ENCODE measurements around the gene SP2. TPM values are rescaled to one million over a fixed set of nuclear protein-coding genes. Genes with fewer than 3 reads are reported as not detected.

Gene SP2
- total RNA-seq, 1 experiment from 2014 or later = 22.2 TPM

GRCh38 chr17:47905221-47905733, 9.2 kb downstream of the SP2 start:
- no peaks in the 10 kb centered on the region for H3K27me3 ChIP-seq (ENCODE audit: insufficient read depth, low read length)
- H3K9me3 ChIP-seq (ENCODE audit: control insufficient read depth in 1 of 2, insufficient read depth in 1 of 2, low read depth in 1 of 2, low read length in 2 of 2) = no peaks in the 10 kb centered on the region
- H3K9ac ChIP-seq (ENCODE audit: low read length) = no peak overlapping the region
- no TSS peak for BruUV-seq (replicated peaks)
- no peaks in the 10 kb centered on the region for H4K20me1 ChIP-seq (ENCODE audit: insufficient read depth)
- no peak overlapping the region for H3K4me3 ChIP-seq (replicated peaks in 1 of 2; ENCODE audit: low read depth in 1 of 2, low read length in 2 of 2)
- POLR2A ChIA-PET = interaction anchor here (2.9 kb wide), 1 partner anchor 10 kb away, joined by 13 read pairs; the partner anchor contains the start of gene SP2
- no peaks in the 10 kb centered on the region for H3K9me2 ChIP-seq (ENCODE audit: insufficient read depth)
- DNase-seq (ENCODE audit: low read depth, low spot score) = no peak
- no peak for ATAC-seq
- no peak overlapping the region for H3K27ac ChIP-seq (ENCODE audit: low read depth, low read length)
- H3K79me2 ChIP-seq (ENCODE audit: insufficient read depth, low read length) = no peaks in the 10 kb centered on the region
- CTCF ChIA-PET = interaction anchor here (0.5 kb wide), 1 partner anchor 16 kb away, joined by 3 read pairs; no protein-coding TSS in a partner anchor
- intact Hi-C loops (cut with micrococcal nuclease) = no loop called here
- no peak overlapping the region for H2AFZ ChIP-seq (ENCODE audit: low read depth, low read length, poor library complexity, severe bottlenecking)
- TF ChIP-seq CBX3 (IDR thresholded peaks at IDR 0.05; ENCODE audit: low read depth) (no peak), YY1 (IDR thresholded peaks at IDR 0.05; ENCODE audit: extremely low read depth, insufficient replicate concordance, low read depth, low read length) (no peak), EZH2phosphoT487 (IDR thresholded peaks at IDR 0.05; ENCODE audit: borderline replicate concordance) (no peak), TCF7L2 (IDR thresholded peaks at IDR 0.05; ENCODE audit: borderline replicate concordance, extremely low read depth, insufficient read depth, insufficient read length) (no peak), SIN3A (IDR thresholded peaks at IDR 0.05; ENCODE audit: low read depth) (no peak), EGR1 (IDR thresholded peaks at IDR 0.05; ENCODE audit: low read depth) (no peak), ZFX (IDR thresholded peaks at IDR 0.05) (no peak), RAD21 (IDR thresholded peaks at IDR 0.05; ENCODE audit: low read depth) (no peak), SRF (IDR thresholded peaks at IDR 0.05; ENCODE audit: low read depth) (no peak), FOSL1 (IDR thresholded peaks at IDR 0.05; ENCODE audit: low read depth) (no peak), JUND (IDR thresholded peaks at IDR 0.05) (no peak), CEBPB (IDR thresholded peaks at IDR 0.05; ENCODE audit: low read depth) (no peak), SP1 (IDR thresholded peaks at IDR 0.05; ENCODE audit: low read depth) (no peak), POLR2A (IDR thresholded peaks at IDR 0.05; ENCODE audit: borderline replicate concordance, extremely low read depth, insufficient read depth, insufficient read length) (no peak), EZH2 (IDR thresholded peaks at IDR 0.05) (no peak)
- TF ChIP-seq, protein P1, sequence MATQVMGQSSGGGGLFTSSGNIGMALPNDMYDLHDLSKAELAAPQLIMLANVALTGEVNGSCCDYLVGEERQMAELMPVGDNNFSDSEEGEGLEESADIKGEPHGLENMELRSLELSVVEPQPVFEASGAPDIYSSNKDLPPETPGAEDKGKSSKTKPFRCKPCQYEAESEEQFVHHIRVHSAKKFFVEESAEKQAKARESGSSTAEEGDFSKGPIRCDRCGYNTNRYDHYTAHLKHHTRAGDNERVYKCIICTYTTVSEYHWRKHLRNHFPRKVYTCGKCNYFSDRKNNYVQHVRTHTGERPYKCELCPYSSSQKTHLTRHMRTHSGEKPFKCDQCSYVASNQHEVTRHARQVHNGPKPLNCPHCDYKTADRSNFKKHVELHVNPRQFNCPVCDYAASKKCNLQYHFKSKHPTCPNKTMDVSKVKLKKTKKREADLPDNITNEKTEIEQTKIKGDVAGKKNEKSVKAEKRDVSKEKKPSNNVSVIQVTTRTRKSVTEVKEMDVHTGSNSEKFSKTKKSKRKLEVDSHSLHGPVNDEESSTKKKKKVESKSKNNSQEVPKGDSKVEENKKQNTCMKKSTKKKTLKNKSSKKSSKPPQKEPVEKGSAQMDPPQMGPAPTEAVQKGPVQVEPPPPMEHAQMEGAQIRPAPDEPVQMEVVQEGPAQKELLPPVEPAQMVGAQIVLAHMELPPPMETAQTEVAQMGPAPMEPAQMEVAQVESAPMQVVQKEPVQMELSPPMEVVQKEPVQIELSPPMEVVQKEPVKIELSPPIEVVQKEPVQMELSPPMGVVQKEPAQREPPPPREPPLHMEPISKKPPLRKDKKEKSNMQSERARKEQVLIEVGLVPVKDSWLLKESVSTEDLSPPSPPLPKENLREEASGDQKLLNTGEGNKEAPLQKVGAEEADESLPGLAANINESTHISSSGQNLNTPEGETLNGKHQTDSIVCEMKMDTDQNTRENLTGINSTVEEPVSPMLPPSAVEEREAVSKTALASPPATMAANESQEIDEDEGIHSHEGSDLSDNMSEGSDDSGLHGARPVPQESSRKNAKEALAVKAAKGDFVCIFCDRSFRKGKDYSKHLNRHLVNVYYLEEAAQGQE (IDR thresholded peaks at IDR 0.05; ENCODE audit: low read depth) = no peak
- TF ChIP-seq, protein P2, sequence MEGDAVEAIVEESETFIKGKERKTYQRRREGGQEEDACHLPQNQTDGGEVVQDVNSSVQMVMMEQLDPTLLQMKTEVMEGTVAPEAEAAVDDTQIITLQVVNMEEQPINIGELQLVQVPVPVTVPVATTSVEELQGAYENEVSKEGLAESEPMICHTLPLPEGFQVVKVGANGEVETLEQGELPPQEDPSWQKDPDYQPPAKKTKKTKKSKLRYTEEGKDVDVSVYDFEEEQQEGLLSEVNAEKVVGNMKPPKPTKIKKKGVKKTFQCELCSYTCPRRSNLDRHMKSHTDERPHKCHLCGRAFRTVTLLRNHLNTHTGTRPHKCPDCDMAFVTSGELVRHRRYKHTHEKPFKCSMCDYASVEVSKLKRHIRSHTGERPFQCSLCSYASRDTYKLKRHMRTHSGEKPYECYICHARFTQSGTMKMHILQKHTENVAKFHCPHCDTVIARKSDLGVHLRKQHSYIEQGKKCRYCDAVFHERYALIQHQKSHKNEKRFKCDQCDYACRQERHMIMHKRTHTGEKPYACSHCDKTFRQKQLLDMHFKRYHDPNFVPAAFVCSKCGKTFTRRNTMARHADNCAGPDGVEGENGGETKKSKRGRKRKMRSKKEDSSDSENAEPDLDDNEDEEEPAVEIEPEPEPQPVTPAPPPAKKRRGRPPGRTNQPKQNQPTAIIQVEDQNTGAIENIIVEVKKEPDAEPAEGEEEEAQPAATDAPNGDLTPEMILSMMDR (IDR thresholded peaks at IDR 0.05 in 2 of 3, conservative IDR thresholded peaks at IDR 0.05 in 1 of 3; ENCODE audit: borderline replicate concordance in 1 of 3, insufficient read depth in 1 of 3, low read depth in 2 of 3, low read length in 2 of 3) = no peak
- TF ChIP-seq, protein P3, sequence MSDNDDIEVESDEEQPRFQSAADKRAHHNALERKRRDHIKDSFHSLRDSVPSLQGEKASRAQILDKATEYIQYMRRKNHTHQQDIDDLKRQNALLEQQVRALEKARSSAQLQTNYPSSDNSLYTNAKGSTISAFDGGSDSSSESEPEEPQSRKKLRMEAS (IDR thresholded peaks at IDR 0.05) = no peak
- TF ChIP-seq, protein P4, sequence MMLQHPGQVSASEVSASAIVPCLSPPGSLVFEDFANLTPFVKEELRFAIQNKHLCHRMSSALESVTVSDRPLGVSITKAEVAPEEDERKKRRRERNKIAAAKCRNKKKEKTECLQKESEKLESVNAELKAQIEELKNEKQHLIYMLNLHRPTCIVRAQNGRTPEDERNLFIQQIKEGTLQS (IDR thresholded peaks at IDR 0.05) = no peak
- TF ChIP-seq, protein P5, sequence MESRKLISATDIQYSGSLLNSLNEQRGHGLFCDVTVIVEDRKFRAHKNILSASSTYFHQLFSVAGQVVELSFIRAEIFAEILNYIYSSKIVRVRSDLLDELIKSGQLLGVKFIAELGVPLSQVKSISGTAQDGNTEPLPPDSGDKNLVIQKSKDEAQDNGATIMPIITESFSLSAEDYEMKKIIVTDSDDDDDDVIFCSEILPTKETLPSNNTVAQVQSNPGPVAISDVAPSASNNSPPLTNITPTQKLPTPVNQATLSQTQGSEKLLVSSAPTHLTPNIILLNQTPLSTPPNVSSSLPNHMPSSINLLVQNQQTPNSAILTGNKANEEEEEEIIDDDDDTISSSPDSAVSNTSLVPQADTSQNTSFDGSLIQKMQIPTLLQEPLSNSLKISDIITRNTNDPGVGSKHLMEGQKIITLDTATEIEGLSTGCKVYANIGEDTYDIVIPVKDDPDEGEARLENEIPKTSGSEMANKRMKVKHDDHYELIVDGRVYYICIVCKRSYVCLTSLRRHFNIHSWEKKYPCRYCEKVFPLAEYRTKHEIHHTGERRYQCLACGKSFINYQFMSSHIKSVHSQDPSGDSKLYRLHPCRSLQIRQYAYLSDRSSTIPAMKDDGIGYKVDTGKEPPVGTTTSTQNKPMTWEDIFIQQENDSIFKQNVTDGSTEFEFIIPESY (IDR thresholded peaks at IDR 0.05; ENCODE audit: extremely low read depth, insufficient replicate concordance, low read length) = no peak
- H3K4me1 ChIP-seq (ENCODE audit: control insufficient read depth in 1 of 2, insufficient read depth in 2 of 2, low read length in 2 of 2) = no peaks in the 10 kb centered on the region
- H3K4me2 ChIP-seq (ENCODE audit: low read length) = no peak overlapping the region
- no peaks in the 10 kb centered on the region for H3K36me3 ChIP-seq (ENCODE audit: control insufficient read depth in 1 of 2, insufficient read depth in 2 of 2, low read length in 2 of 2)
- RAD21 ChIA-PET (ENCODE audit: low non-redundant PET in 1 of 2, low total read pairs in 2 of 2, uncharacterized antibody in 2 of 2, unreplicated experiment in 2 of 2) = no interaction called here
